Suprapubic skin (tissue), 4 donors: ENCODE measurements around the gene MRPS12.

Experiments
- CTCF ChIP-seq, 2 donors: fragments of 200-600 bp in 1 of 2; fragments of 450-650 bp in 1 of 2; sonication (generic) in 1 of 2; IDR thresholded peaks; one replicate each; pipeline ENCODE4 v1.5.1; 2016 to 2019; ENCODE audit warnings: antibody characterized with exemption in 2 of 2, mild to moderate bottlenecking in 1 of 2, moderate library complexity in 1 of 2
- EP300 ChIP-seq: sonication (generic); formaldehyde crosslinking; IDR thresholded peaks from one replicate; pipeline ENCODE4 v1.6.1; 2017; ENCODE audit warnings: antibody characterized with exemption
- POLR2A ChIP-seq, 2 donors: fragments of 450-650 bp; IDR thresholded peaks; one replicate each; pipeline ENCODE4 v1.6.1; 2017; ENCODE audit warnings: antibody characterized with exemption in 2 of 2, mild to moderate bottlenecking in 2 of 2, moderate library complexity in 2 of 2
- POLR2AphosphoS5 ChIP-seq, 3 donors: sonication (generic); formaldehyde crosslinking; IDR thresholded peaks; one replicate each; pipeline ENCODE4 v1.6.1; 2017; ENCODE audit warnings: antibody characterized with exemption in 3 of 3

GRCh38 chr19:38892841-38893240, 37.9 kb upstream of the MRPS12 start:
- TF ChIP-seq CTCF (IDR thresholded peaks at IDR 0.05) (no peak), EP300 (no peak), POLR2A (IDR thresholded peaks at IDR 0.05) (no peak), POLR2AphosphoS5 (IDR thresholded peaks at IDR 0.05) (no peak)
